Gastroesophageal sphincter (tissue), 3 donors: ENCODE results near the gene MON1A.

ENCODE experiments used
- POLR2AphosphoS5 ChIP-seq: sonication (generic); formaldehyde crosslinking; IDR thresholded peaks from one replicate; pipeline ENCODE4 v1.6.1; 2017; ENCODE audit warnings: antibody characterized with exemption
- TF ChIP-seq, protein P1 (sequence below), 4 experiments: fragments of 200-600 bp in 2 of 4; fragments of 450-650 bp in 2 of 4; sonication (generic) in 1 of 4; IDR thresholded peaks; one replicate each; pipeline ENCODE4 v1.5.1; 2017 to 2019; ENCODE audit warnings: antibody characterized with exemption in 4 of 4, mild to moderate bottlenecking in 2 of 4, moderate library complexity in 2 of 4

DNA sequence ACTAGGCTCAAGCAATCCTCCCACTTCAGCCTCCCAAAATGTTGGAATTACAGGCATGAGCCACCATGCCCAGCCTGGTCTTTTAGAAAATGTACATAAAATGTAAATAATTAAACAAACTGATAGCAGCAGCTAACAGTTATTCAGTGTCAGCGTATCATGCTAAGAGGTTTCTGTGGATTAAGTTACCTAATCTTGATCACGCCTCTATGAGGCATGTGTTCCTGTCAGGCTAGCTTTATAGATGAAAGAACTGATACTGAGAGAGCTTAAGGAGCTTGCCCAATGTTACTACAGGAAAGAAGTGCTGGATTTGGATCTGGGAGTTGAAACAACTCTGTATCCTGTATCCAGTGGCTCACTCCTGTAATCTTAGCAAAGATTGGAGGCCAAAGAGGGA lies 14.7 kb downstream of the MON1A start:
- TF ChIP-seq, protein P1, sequence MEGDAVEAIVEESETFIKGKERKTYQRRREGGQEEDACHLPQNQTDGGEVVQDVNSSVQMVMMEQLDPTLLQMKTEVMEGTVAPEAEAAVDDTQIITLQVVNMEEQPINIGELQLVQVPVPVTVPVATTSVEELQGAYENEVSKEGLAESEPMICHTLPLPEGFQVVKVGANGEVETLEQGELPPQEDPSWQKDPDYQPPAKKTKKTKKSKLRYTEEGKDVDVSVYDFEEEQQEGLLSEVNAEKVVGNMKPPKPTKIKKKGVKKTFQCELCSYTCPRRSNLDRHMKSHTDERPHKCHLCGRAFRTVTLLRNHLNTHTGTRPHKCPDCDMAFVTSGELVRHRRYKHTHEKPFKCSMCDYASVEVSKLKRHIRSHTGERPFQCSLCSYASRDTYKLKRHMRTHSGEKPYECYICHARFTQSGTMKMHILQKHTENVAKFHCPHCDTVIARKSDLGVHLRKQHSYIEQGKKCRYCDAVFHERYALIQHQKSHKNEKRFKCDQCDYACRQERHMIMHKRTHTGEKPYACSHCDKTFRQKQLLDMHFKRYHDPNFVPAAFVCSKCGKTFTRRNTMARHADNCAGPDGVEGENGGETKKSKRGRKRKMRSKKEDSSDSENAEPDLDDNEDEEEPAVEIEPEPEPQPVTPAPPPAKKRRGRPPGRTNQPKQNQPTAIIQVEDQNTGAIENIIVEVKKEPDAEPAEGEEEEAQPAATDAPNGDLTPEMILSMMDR (IDR thresholded peaks at IDR 0.05): no peak
- no peak for TF ChIP-seq POLR2AphosphoS5
